NB4 (cell line): Measurements from ENCODE around the gene TENM4.

ENCODE experiments used
- CTCF ChIP-seq: IDR thresholded peaks from one replicate; pipeline ENCODE4 v1.5.1; 2012; ENCODE audit warnings: low read depth, low read length
- MAX ChIP-seq: IDR thresholded peaks from 2 replicates; pipeline ENCODE4 v1.6.1; 2011; ENCODE audit warnings: low read depth, low read length

GRCh38 chr11:79198898-79199250 is 242.0 kb downstream of the TENM4 start:
- TF ChIP-seq CTCF (no peak), MAX (no peak)
